Activated CD8-positive, alpha-beta memory T cell treated with anti-CD3 and anti-CD28 coated beads for 36 hours (primary cell): ENCODE data around the gene HOXB1. TPM values are rescaled to one million over a fixed set of nuclear protein-coding genes. Genes with fewer than 3 reads are reported as not detected.
"Not testable (repeated sequence)": the region's sequence is repeated elsewhere in the genome, so short reads cannot be mapped to it uniquely, and the experiment has no call there.

Experiments
- CTCF ChIA-PET: fragments of 350-600 bp; sonication (Branson Sonifier 250); formaldehyde crosslinking; loops from one replicate; lab custom pipeline; 2021; ENCODE audit warnings: antibody characterized with exemption; lab: Charles Lee
- POLR2A ChIA-PET: fragments of 350-600 bp; sonication (Branson Sonifier 250); formaldehyde crosslinking; loops from one replicate; lab custom pipeline; 2021; ENCODE audit warnings: antibody characterized with exemption; lab: Charles Lee
- total RNA-seq, 2 experiments: library from RNA; stranded (reverse); gene quantifications; one replicate each; pipeline ENCODE4 v1.2.3, GENCODE V29; 2021

The HOXB1 gene
- total RNA-seq, 2 experiments from 2014 or later: not detected

- CTCF ChIA-PET: interaction anchor here (0.9 to 2.5 kb wide), 8 partner anchors 15 to 124 kb away, joined by 3 to 24 read pairs (median 5); partner anchors contain the start of genes HOXB4 and HOXB5
- POLR2A ChIA-PET: no interaction called here
Measured at GRCh38 chr17:48491527-48492273, 39.1 kb downstream of the HOXB1 start.

DNA sequence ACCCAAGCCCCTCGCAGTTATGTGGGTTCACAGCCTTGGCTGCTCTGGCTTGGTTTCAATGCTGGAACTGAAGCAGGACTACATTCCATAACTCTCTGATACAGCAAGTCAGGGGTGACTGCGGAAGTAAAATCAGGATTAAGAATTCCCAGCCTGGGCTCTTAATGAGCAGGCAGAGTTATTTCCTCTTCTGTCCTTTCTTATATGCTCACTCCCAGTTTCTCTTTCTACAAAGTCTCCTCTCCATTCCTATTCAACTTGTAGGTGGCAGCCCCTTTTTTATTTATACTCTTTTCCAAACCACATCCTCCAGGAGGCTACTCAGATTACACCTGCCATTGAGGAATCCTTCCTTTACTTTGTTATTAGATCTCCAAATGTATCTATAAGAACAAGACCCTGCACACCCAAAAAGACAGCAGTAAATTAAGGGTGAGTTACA lies 40.3 kb downstream of the HOXB1 start:
- ChIA-PET CTCF (no interaction called here), POLR2A (no interaction called here)

DNA sequence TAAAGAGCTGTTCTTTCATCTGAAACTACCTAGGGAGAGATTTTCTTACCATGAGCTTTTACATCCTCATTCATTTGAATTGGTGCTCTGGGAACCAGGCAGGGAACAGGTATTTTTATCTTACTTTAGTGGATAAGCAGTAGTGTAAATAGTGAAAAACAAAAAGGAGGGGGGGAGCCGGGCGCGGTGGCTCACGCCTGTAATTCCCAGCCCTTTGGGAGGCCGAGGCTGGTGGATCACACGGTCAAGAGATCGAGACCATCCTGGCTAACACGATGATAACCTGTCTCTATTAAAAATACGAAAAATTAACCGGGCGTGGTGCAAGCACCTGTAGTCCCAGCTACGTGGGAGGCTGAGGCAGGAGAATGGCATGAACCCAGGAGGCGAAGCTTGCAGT lies 41.0 kb downstream of the HOXB1 start:
- CTCF ChIA-PET: interaction anchor here (0.9 kb wide), 1 partner anchor 109 kb away, joined by 3 read pairs; no protein-coding TSS in a partner anchor
- POLR2A ChIA-PET: no interaction called here

DNA sequence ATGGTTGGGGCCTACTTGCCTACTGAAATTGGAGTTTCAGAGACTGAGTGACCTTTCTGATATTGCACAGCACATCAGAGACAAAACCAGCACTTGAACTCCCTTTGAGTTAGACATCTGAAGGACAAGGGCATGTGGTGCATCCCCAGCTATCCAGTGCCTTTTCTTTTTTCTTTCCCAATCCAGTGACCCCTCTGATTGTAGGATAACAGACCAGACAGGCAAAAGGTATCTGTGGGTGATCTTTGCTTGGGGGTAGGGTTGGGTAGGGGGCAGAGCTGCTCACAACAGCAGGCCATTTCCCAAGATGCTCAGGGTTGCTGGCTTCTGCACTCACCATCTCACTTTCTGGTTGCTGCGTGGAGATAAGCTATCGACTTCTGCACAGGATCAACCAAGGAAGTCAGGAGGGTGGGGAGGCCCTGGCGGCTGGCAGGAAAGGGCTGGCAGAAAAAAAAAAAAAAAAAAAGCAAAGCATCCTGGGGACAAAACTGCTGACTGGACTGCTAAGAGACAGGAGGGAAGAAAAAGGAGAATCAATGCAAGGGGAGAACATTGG lies 42.2 kb downstream of the HOXB1 start:
- ChIA-PET CTCF (no interaction called here), POLR2A (interaction anchor here (0.7 kb wide), 1 partner anchor 16 kb away, joined by 5 read pairs; no protein-coding TSS in a partner anchor)

GRCh38 chr17:48487221-48487620 lies 43.6 kb downstream of the HOXB1 start:
- POLR2A ChIA-PET: no interaction called here

DNA sequence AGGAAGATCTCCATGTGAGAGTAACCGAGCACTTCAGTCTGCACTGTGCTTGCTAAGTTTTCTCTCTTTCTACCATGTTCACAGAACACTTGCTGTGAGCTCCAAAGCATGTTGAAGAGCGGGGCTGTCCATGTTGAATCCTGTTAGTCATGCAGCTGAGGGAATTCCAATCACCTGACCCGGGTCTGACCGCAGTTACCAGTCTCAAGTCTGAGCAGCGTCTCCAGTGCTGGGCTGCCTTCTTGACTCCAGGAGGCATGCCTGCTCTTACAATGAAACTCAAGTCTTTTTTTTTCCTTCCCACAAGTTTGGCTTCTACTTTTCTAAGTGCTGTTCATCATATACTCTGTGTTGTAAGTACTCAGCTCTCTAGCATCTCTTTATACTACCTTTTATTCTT lies 44.3 kb downstream of the HOXB1 start:
- ChIA-PET POLR2A (no interaction called here), CTCF (no interaction called here)

More at GRCh38 chr17:48487221-48487620, 43.6 kb downstream of the HOXB1 start:
- CTCF ChIA-PET: no interaction called here

- CTCF ChIA-PET: interaction anchor here (0.7 kb wide), 1 partner anchor 333 kb away, joined by 3 read pairs; no protein-coding TSS in a partner anchor
- POLR2A ChIA-PET: no interaction called here
Measured at GRCh38 chr17:48484850-48485249, 46.0 kb downstream of the HOXB1 start.

GRCh38 chr17:48484256-48484655 lies 46.6 kb downstream of the HOXB1 start:
- CTCF ChIA-PET: no interaction called here

GRCh38 chr17:48483471-48484131 lies 47.2 kb downstream of the HOXB1 start:
- POLR2A ChIA-PET: no interaction called here
- CTCF ChIA-PET: no interaction called here

More at GRCh38 chr17:48484256-48484655, 46.6 kb downstream of the HOXB1 start:
- POLR2A ChIA-PET: no interaction called here

GRCh38 chr17:48483004-48483403 lies 47.8 kb downstream of the HOXB1 start:
- ChIA-PET POLR2A (no interaction called here), CTCF (no interaction called here)

- POLR2A ChIA-PET, CTCF ChIA-PET: not testable (repeated sequence)
Measured at GRCh38 chr17:48482301-48482700, 48.5 kb downstream of the HOXB1 start.

GRCh38 chr17:48479014-48479402 lies 51.8 kb downstream of the HOXB1 start:
- CTCF ChIA-PET: no interaction called here

More at GRCh38 chr17:48479014-48479402, 51.8 kb downstream of the HOXB1 start:
- POLR2A ChIA-PET: no interaction called here

Other genes starting within 250 kb of the HOXB1 start
- 10 to 100 TPM; 52.8 to 53.2 TPM for gene SKAP1, start 100.8 kb downstream of the HOXB1 start, total RNA-seq
- 10 to 100 TPM; 13.0 to 13.4 TPM for gene HOXB2, start 14.1 kb upstream of the HOXB1 start, total RNA-seq
- 1 to 10 TPM; 3.3 to 3.8 TPM for gene HOXB4, start 47.3 kb upstream of the HOXB1 start, total RNA-seq
- gene HOXB3, start 59.2 kb upstream of the HOXB1 start, total RNA-seq: 1 to 10 TPM; 3.0 to 3.5 TPM
- gene HOXB5, start 62.8 kb upstream of the HOXB1 start, total RNA-seq: not detected
- under 1 TPM; 0.25 to 0.48 TPM for gene HOXB6, start 74.0 kb upstream of the HOXB1 start, total RNA-seq
- gene HOXB7, start 80.0 kb upstream of the HOXB1 start, total RNA-seq: under 1 TPM; 0.59 to 0.73 TPM
- gene HOXB8, start 84.3 kb upstream of the HOXB1 start, total RNA-seq: under 1 TPM in 1 of 2 experiments, not detected in 1; 0.19 TPM
- 1 to 10 TPM; 5.1 to 5.5 TPM for gene HOXB9, start 95.3 kb upstream of the HOXB1 start, total RNA-seq
- not detected for gene PRAC1, start 191.5 kb upstream of the HOXB1 start, total RNA-seq
- not detected for gene PRAC2, start 192.2 kb upstream of the HOXB1 start, total RNA-seq
- gene HOXB13, start 197.7 kb upstream of the HOXB1 start, total RNA-seq: not detected